Measurements from ENCODE around the gene DUSP14.

The DUSP14 gene

GRCh38 chr17:37518826-37519225 is 29.1 kb downstream of the DUSP14 start:
- no peak for DNase-seq

GRCh38 chr17:37519251-37519985 is 29.7 kb downstream of the DUSP14 start:
- DNase-seq, result no peak

DNA sequence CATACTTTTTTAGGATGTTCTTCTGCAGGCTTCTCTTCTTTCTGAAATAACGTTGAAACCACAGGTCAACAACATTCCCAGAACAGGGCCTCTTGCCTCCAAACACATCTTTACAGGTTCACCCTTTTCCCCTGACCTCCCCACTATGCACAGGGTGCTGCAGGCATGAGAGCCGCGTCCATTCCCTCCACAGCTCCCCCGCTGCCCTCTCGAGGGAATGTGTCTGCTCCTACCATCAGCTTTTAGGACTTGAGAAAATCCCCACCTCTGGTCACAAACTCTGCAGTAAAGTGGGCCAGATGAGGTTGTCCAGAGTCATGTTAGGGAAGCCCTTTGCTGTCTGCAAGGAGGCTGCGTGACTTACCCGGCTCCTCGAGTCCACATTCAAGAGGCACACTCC is 30.5 kb downstream of the DUSP14 start:
- DNase-seq, result no peak

DNA sequence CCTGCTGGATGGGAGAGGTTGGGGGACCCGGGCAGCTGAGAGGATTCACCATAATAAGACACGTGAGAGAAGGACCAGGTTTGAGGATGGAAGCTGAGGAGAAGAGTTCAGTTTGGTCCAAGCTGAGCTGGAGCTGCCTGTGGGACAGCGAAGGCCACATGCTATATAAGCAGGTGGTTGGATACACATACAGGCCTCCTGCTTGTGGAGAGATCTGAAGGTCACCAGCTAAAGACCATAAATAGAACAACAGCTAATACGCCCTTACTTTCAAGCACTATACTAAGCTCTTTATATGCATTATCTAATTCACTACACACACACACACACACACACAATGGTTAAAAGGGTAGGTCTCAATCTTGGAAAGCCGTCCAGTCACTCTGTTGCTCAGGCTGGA is 32.1 kb downstream of the DUSP14 start:
- DNase-seq, result no peak

GRCh38 chr17:37523715-37524219 is 34.1 kb downstream of the DUSP14 start:
- DNase-seq, result no peak

DNA sequence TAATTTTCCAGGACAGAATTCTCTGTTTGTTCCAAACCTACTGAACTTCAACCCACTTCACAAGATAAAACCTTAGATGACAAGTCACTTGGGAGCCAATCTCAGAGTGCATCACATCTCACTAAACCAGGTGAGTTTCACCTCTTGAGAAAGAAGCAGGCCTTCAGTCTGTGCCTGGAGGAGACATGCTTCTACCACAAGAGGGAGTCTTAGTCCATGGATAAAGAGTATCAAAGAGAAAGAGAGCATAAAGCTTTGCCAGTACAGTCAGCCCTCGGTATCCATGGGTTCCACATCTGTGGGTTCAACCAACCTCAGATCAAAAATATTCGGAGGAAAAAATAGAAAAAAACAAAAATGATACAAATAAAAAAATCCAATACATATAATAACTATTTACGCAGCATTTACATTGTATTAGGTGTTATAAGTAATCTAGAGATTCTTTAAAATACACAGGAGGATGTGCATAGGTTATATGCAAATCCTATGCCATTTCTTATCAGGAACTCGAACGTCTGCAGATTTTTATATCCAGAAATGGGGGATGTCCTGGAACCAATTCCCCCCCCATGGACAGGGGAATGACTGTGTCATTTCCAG is 37.7 kb downstream of the DUSP14 start:
- DNase-seq, result no peak

GRCh38 chr17:37530420-37530819 is 40.7 kb downstream of the DUSP14 start:
- DNase-seq, result no peak

GRCh38 chr17:37532756-37533155 is 43.1 kb downstream of the DUSP14 start:
- no peak for DNase-seq

DNA sequence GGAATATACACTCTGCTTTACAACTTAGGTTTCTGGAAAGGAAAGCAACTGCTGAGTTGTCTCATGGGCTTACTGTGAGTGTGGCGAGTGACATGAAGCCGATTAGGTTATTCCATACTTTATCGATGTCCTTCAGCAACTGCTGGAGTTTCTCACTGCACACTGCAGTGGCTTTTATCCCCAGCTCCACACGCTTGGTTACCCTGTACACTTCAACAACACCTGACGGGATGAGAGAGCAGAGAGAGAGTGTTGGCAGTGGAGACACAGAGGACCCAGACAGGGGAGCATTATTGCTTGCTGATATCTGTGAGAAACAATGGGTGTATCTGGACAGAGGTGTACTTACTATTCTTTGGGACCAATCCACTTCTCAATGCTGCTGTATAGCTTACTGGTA is 46.2 kb downstream of the DUSP14 start:
- DNase-seq, result no peak

- no peak for DNase-seq
These were observed 49.4 kb downstream of the DUSP14 start for GRCh38 chr17:37538981-37539659.

DNA sequence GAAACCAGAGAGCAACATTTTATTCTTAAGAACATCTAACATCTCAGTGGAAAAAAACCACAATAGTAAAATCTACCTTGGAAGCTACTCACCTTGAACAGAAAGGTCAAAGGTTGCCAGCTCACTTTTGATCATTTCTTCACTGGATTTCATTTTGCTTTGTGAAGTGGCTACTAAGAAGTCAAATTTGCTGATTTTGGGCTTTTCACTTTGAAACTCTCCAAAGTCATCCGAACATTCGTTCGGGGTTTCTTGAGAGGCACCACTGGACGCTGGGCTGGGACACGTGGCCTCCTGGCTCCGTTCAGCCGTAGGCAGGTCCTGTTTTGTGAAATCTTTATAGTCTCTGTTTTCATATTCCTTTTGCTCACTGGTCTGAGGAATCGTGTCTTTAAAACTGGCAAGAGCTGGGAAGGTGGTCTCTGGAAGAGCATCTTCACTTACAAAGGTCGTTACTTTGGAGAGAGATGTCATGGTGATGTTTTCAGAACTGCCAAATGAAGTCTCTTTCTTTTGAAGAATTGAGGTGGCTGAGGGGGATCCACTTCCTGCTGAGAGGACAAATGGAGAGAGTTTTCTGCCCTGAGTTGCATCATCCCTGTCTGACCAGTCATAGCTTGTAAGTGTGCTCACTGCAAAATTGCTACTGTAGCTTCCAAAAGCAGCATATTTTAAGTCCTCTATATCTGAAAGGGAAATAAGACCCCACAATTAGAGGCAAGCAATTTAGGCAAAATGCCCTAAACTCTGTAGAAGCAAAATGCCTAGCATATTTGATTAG is 52.4 kb downstream of the DUSP14 start:
- no peak for DNase-seq

GRCh38 chr17:37543637-37544052 is 54.0 kb downstream of the DUSP14 start:
- no peak for DNase-seq

DNA sequence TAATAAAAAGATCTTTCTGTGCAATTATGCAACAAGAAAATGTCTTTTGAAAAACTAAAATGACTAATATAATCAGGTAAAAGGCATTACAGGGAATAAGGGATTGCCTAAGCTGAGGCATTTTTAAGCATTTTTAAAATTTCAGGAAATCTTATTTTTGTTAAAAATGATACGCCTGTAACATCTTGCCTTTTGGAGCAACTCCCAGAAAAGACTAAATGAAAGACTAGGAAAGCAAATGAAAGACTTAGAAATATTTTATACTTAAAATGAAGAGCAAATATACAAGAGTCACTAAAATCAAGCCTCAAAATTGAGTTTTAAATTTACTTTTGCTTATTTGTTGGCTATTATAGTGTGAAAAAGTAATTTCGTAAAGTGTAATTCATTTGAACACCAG is 55.8 kb downstream of the DUSP14 start:
- no peak for DNase-seq

- no peak for DNase-seq
These were observed 56.6 kb downstream of the DUSP14 start for GRCh38 chr17:37546302-37546701.

DNA sequence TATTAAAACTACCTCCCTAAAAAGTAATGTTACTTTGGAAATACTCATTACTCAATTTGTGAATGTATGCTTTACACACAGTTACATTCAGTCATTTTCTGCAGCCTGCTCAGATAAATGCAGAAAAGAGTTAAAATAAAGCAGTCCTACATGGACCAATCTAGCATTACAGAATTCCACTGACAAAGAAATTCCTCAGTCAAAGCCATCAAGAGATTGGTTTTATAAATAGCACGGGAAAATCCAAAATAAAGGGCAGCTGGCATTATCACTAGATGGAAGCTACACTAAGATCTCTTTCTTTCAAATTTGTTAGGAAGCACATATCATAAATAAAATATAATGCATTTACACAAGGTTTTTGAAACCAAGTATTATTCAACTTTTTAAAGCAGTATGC is 58.3 kb downstream of the DUSP14 start:
- no peak for DNase-seq

- DNase-seq, result no peak
These were observed 62.1 kb downstream of the DUSP14 start for GRCh38 chr17:37551788-37552187.

DNA sequence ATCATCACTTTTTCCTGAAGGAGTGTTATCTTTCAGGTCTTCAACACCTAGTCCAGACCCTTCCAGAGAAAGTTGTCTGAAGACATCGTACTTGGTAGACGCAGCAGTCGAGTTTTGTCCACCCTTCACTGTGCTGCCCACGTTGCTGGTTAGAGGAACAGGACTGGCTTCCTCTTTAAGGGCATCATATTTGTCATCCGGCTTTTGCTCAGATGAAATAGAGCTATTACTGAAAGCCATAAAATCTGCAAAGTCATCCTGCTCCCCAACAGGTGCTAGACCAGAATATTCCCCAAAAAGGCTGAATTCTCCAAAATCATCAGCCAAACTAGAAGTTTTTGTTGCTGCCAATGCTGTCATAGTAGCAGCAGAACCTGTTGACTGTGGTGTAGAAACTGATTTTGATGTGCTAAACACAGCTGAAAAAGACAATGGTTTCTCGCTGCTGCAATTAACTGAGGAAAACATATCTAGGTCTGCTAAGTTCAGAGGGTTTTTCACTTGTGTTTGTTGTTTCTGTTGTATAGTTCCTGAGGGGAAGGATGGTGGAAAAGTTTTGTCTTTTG is 63.8 kb downstream of the DUSP14 start:
- DNase-seq, result no peak

- no peak for DNase-seq
These were observed 65.7 kb downstream of the DUSP14 start for GRCh38 chr17:37555386-37555785.

DNA sequence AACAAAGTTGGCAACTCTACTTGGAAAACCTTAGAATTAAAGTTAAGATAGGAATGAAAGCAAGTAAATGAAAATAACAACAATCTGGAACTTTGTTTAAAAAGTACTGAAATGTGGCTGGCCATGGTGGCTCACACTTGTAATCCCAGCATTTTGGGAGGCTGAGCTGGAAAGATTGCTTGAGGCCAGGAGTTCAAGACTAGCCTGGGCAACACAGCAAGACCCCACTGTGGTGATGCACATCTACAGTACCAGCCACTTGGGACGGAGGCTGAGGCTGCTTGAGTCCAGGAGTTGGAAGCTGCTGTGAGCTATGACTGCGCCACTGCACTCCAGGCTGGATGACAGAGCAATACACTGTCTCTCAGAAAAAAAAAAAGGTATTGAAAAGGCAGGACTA is 67.8 kb downstream of the DUSP14 start:
- no peak for DNase-seq

DNA sequence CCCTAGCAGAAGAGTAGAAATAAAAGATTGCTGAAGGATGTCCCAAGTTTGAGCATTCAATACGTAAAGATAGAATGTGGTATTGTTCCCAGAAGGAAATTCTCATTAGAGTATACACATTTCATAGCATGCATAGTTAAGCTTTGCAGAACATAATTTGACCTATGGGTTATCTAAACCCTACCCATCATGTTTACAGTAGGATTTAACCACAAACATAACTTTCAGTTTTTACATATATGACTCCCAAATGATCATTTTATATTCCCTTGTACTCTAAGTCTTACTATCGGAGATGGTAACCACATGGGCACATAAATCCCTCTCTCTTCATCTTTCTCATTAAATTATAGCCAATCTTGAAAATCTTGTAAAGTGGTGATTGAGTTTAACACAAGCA is 68.6 kb downstream of the DUSP14 start:
- DNase-seq, result no peak

- no peak for DNase-seq
These were observed 72.5 kb downstream of the DUSP14 start for GRCh38 chr17:37562016-37562745.
